Subcutaneous adipose tissue (tissue), 4 donors: ENCODE measurements around the gene BCL7B. TPM values are rescaled to one million over a fixed set of nuclear protein-coding genes. Genes with fewer than 3 reads are reported as not detected.

Experiments used
- CTCF ChIP-seq: fragments of 450-650 bp; IDR thresholded peaks from one replicate; pipeline ENCODE4 v1.5.1; 2016; ENCODE audit warnings: low read depth, mild to moderate bottlenecking, control low read depth, antibody characterized with exemption, moderate library complexity
- total RNA-seq, 4 donors: library from RNA; depleted of rRNA; stranded (reverse); fragments of >200 nt; gene quantifications; one replicate each; pipeline ENCODE4 v1.1.0, GENCODE V29; 2016

BCL7B gene
- total RNA-seq, 4 donors from 2014 or later: 61.0 to 91.4 (median 69.0) TPM

GRCh38 chr7:73578342-73579128, 21.0 kb upstream of the BCL7B start, which contains the start of gene TBL2:
Gene TBL2 (minus strand): TSS chr7:73578579. CDS start chr7:73578549, 30 bp downstream.
- TF ChIP-seq CTCF: no peak

- TF ChIP-seq CTCF: no peak
Observed at GRCh38 chr7:73577627-73578341, 20.3 kb upstream of the BCL7B start.

GRCh38 chr7:73573791-73574190, 16.3 kb upstream of the BCL7B start:
- TF ChIP-seq CTCF: no peak

GRCh38 chr7:73573276-73573675, 15.8 kb upstream of the BCL7B start:
- no peak for TF ChIP-seq CTCF

- no peak for TF ChIP-seq CTCF
Observed at GRCh38 chr7:73572767-73573186, 15.3 kb upstream of the BCL7B start.

GRCh38 chr7:73570977-73571376, 13.5 kb upstream of the BCL7B start:
- TF ChIP-seq CTCF: no peak

GRCh38 chr7:73570521-73570920, 13.0 kb upstream of the BCL7B start:
- no peak for TF ChIP-seq CTCF
